Hepatocyte (in vitro differentiated cells): ENCODE results near the gene SMIM1. TPM values are rescaled to one million over a fixed set of nuclear protein-coding genes. Genes with fewer than 3 reads are reported as not detected.

ENCODE experiments used
- DNase-seq: peaks from one replicate; pipeline ENCODE4 v3.0.0-alpha.2; 2016; ENCODE audit warnings: low spot score
- H2AFZ ChIP-seq: fragments of 200-600 bp; sonication (generic); 2 replicates; pipeline ENCODE4 v1.6.0; 2016; ENCODE audit warnings: antibody characterized with exemption, mild to moderate bottlenecking
- H3K27ac ChIP-seq: fragments of 200-600 bp; sonication (generic); 2 replicates; pipeline ENCODE4 v1.5.1; 2016; ENCODE audit warnings: mild to moderate bottlenecking
- H3K27me3 ChIP-seq: fragments of 200-600 bp; sonication (generic); 2 replicates; pipeline ENCODE4 v1.6.1; 2016
- H3K36me3 ChIP-seq: fragments of 200-600 bp; sonication (generic); replicated peaks from 2 replicates; pipeline ENCODE4 v1.5.1; 2016; ENCODE audit warnings: low read depth; ENCODE audit not compliant: insufficient read depth
- H3K4me1 ChIP-seq: fragments of 200-600 bp; sonication (generic); 2 replicates; pipeline ENCODE4 v1.5.1; 2016; ENCODE audit warnings: mild to moderate bottlenecking, moderate library complexity; ENCODE audit not compliant: insufficient read depth
- H3K4me2 ChIP-seq: fragments of 200-600 bp; sonication (generic); 2 replicates; pipeline ENCODE4 v1.6.0; 2016
- H3K4me3 ChIP-seq: fragments of 200-600 bp; sonication (generic); 2 replicates; pipeline ENCODE4 v1.5.1; 2016; ENCODE audit warnings: mild to moderate bottlenecking
- H3K79me2 ChIP-seq: fragments of 200-600 bp; sonication (generic); 2 replicates; pipeline ENCODE4 v1.6.0; 2017; ENCODE audit warnings: mild to moderate bottlenecking
- H3K9me2 ChIP-seq: fragments of 200-600 bp; sonication (generic); replicated peaks from 2 replicates; pipeline ENCODE4 v1.6.0; 2017; ENCODE audit warnings: mild to moderate bottlenecking; ENCODE audit not compliant: insufficient read depth
- H3K9me3 ChIP-seq: fragments of 200-600 bp; sonication (generic); 2 replicates; pipeline ENCODE4 v1.5.1; 2016; ENCODE audit warnings: low read depth, mild to moderate bottlenecking
- H4K20me1 ChIP-seq: fragments of 200-600 bp; sonication (generic); 2 replicates; pipeline ENCODE4 v1.6.0; 2016; ENCODE audit warnings: mild to moderate bottlenecking; ENCODE audit not compliant: insufficient read depth, poor library complexity, severe bottlenecking
- EZH2 ChIP-seq: fragments of 200-600 bp; sonication (generic); IDR thresholded peaks from 2 replicates; pipeline ENCODE4 v1.6.1; 2016; ENCODE audit warnings: antibody characterized with exemption, mild to moderate bottlenecking, borderline replicate concordance
- EZH2phosphoT487 ChIP-seq: fragments of 200-600 bp; sonication (generic); IDR thresholded peaks from one replicate; pipeline ENCODE4 v1.6.1; 2018; ENCODE audit warnings: antibody characterized with exemption, mild to moderate bottlenecking, low read depth, moderate library complexity; ENCODE audit not compliant: unreplicated experiment, severe bottlenecking
- whole genome bisulfite sequencing: methylation state at CpG from one replicate; pipeline ENCODE4 v1.1.6; 2016; ENCODE audit warnings: low lambda C conversion rate; ENCODE audit errors: missing lambda C conversion rate; 5-methylcytosine and 5-hydroxymethylcytosine counted together
- polyA plus RNA-seq: library from polyadenylated mRNA; unstranded; fragments of >200 nt; fragmentation: Nextera tagmentation; extraction: Ambion mirVana; gene quantifications from 2 replicates; pipeline ENCODE4 v1.2.1, GENCODE V29; 2016
- total RNA-seq: library from RNA; depleted of rRNA; stranded (reverse); fragments of >200 nt; gene quantifications from 2 replicates; pipeline ENCODE4 v1.2.3, GENCODE V29; 2014
- TF ChIP-seq, protein P1 (sequence below): fragments of 200-600 bp; sonication (generic); IDR thresholded peaks from 2 replicates; pipeline ENCODE4 v1.5.1; 2016; ENCODE audit warnings: antibody characterized with exemption, mild to moderate bottlenecking; ENCODE audit not compliant: poor library complexity

Gene SMIM1
- total and polyA plus RNA-seq, 2 experiments from 2014 or later, result 21.0 to 118 TPM

GRCh38 chr1:3785045-3785444, 12.5 kb downstream of the SMIM1 start:
- TF ChIP-seq EZH2 (no peak), EZH2phosphoT487 (no peak)
- TF ChIP-seq, protein P1, sequence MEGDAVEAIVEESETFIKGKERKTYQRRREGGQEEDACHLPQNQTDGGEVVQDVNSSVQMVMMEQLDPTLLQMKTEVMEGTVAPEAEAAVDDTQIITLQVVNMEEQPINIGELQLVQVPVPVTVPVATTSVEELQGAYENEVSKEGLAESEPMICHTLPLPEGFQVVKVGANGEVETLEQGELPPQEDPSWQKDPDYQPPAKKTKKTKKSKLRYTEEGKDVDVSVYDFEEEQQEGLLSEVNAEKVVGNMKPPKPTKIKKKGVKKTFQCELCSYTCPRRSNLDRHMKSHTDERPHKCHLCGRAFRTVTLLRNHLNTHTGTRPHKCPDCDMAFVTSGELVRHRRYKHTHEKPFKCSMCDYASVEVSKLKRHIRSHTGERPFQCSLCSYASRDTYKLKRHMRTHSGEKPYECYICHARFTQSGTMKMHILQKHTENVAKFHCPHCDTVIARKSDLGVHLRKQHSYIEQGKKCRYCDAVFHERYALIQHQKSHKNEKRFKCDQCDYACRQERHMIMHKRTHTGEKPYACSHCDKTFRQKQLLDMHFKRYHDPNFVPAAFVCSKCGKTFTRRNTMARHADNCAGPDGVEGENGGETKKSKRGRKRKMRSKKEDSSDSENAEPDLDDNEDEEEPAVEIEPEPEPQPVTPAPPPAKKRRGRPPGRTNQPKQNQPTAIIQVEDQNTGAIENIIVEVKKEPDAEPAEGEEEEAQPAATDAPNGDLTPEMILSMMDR, result no peak
- H3K4me3 ChIP-seq, result no peak overlapping the region
- H3K27me3 ChIP-seq, result no peaks in the 10 kb centered on the region
- H3K79me2 ChIP-seq, result peaks cover 16% of the 10 kb centered on the region
- H2AFZ ChIP-seq, result no peak overlapping the region
- H3K4me1 ChIP-seq, result no peaks in the 10 kb centered on the region
- H4K20me1 ChIP-seq, result peaks cover 26% of the 10 kb centered on the region
- H3K4me2 ChIP-seq, result no peak overlapping the region
- DNase-seq, result peak; percentile 59
- 93% methylated on average over 13 of the region's 13 CpGs for WGBS
- H3K27ac ChIP-seq, result no peak overlapping the region
- H3K36me3 ChIP-seq, result peaks cover 5% of the 10 kb centered on the region
- no peaks in the 10 kb centered on the region for H3K9me2 ChIP-seq
- H3K9me3 ChIP-seq, result no peaks in the 10 kb centered on the region

DNA sequence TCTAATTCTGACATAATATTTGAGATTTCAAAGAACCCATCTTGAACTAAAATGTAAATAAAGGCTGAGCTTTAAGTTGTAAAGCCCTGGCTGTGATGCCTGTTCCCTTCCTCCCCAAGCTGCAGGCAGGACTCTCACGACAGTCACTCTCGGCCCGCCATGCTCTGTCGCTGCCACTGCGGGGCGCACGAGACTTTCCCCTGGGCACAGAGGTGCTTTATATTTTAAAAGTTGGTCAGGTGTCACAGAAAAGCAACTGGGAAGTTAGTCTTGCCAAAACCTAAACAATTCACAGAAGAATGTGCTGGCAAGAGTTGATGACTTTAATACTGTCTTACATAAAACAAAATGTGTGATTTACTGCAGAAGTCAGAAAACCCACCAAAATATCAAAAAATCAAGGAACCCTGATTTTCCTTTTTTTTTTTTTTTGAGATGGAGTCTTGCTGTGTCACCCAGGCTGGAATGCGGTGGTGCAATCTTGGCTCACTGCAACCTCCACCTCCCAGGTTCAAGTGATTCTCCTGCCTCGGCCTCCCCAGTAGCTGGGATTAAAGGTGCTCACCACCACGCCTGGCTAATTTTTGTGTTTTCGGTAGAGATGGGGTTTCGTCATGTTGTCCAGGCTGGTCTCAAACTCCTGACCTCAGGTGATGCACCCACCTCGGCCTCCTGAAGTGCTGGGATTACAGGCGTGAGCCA, 13.1 kb downstream of the SMIM1 start:
- peaks cover 5% of the 10 kb centered on the region for H3K36me3 ChIP-seq
- WGBS, result 80% methylated on average over 14 of the region's 14 CpGs
- no peak for DNase-seq

DNA sequence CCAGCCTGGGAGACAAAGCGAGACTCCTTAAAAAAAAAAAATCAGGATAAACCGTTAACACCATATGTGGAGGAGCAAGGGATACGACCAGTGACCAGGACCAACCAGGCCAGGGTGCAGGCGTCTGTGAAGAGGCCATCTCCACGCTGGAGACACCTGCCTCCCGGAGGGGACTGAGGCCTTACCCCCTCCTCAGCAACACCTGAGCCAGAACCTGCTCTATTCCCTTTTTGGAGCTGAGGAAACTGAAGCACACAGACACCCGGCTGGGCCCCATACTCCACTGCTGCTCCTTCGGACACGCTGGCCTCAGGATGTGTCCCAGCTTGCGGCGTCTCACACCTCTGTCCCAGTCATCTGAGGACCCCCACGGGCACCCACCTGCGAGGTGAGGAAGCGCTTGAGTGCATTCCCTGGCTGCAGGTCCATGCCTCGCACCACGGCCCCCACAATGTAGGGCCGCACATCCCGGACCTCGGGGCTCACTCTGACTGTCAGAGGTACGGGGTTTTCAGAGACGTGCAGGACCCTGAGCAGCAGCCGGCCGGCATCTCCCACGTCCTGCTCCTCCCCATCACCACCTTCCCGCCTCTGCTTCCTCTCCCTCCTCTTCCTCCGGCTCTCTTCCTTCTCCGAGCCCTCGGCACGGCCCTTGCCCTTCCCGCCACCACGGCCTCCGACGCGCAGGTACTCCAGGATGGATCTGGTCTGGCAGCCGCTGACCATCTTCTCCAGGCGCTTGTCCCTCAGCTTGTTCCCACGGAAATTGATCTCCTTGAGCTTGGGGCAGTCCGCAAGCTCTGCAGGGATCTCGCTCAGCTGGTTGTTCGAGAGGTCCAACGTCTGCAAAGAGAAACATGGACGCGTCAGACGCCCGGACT, 14.2 kb downstream of the SMIM1 start:
- Histone ChIP-seq H3K9me2 (no peaks in the 10 kb centered on the region), H3K36me3 (peaks cover 5% of the 10 kb centered on the region), H2AFZ (no peak overlapping the region), H3K27me3 (no peaks in the 10 kb centered on the region), H3K4me1 (no peaks in the 10 kb centered on the region), H3K9me3 (no peaks in the 10 kb centered on the region), H3K79me2 (peaks cover 29% of the 10 kb centered on the region), H3K27ac (no peak overlapping the region), H3K4me3 (no peak overlapping the region), H4K20me1 (peaks cover 40% of the 10 kb centered on the region), H3K4me2 (no peak overlapping the region)
- no peak for DNase-seq
- TF ChIP-seq EZH2 (no peak), EZH2phosphoT487 (no peak)
- TF ChIP-seq, protein P1, result no peak
- 95% methylated on average over 45 of the region's 45 CpGs for WGBS

More for the DNA sequence above, 13.1 kb downstream of the SMIM1 start:
- H3K27me3 ChIP-seq, result no peaks in the 10 kb centered on the region
- H3K4me3 ChIP-seq, result no peak overlapping the region
- H2AFZ ChIP-seq, result no peak overlapping the region
- H3K27ac ChIP-seq, result no peak overlapping the region
- H3K4me1 ChIP-seq, result no peaks in the 10 kb centered on the region
- H3K9me2 ChIP-seq, result no peaks in the 10 kb centered on the region
- peaks cover 20% of the 10 kb centered on the region for H3K79me2 ChIP-seq
- peaks cover 32% of the 10 kb centered on the region for H4K20me1 ChIP-seq
- TF ChIP-seq EZH2, result no peak
- TF ChIP-seq, protein P1, result peak; percentile 17
- no peak overlapping the region for H3K4me2 ChIP-seq
- no peaks in the 10 kb centered on the region for H3K9me3 ChIP-seq
